ENCODE data around the gene TRAIP.

The TRAIP gene

GRCh38 chr3:49880581-49881315, 24.4 kb upstream of the TRAIP start:
- H2AFZ ChIP-seq (ENCODE audit: low read depth, low read length): no peak overlapping the region
- no peaks in the 10 kb centered on the region for H4K20me1 ChIP-seq (ENCODE audit: insufficient read depth, low read length)
- no peak overlapping the region for H3K9ac ChIP-seq (ENCODE audit: low read length)
- H3K4me1 ChIP-seq (ENCODE audit: low read length): no peaks in the 10 kb centered on the region
- no peak overlapping the region for H3K27ac ChIP-seq (ENCODE audit: low read length)
- H3K9me3 ChIP-seq (ENCODE audit: insufficient read depth, low read length): no peaks in the 10 kb centered on the region
- peaks cover 11% of the 10 kb centered on the region for H3K27me3 ChIP-seq (ENCODE audit: low read depth, low read length)
- TF ChIP-seq CTCF (IDR thresholded peaks at IDR 0.05; ENCODE audit: low read depth, low read length): no peak
- TF ChIP-seq EZH2phosphoT487 (IDR thresholded peaks at IDR 0.05; ENCODE audit: low read depth): no peak
- H3K4me2 ChIP-seq (ENCODE audit: low read length): no peak overlapping the region
- H3K36me3 ChIP-seq (replicated peaks; ENCODE audit: low read depth, low read length): no peaks in the 10 kb centered on the region
- H3K4me3 ChIP-seq (ENCODE audit: low read length): no peak overlapping the region
- no peaks in the 10 kb centered on the region for H3K79me2 ChIP-seq (ENCODE audit: low read length)

- TF ChIP-seq CTCF (IDR thresholded peaks at IDR 0.05; ENCODE audit: low read depth, low read length) (no peak), EZH2phosphoT487 (IDR thresholded peaks at IDR 0.05; ENCODE audit: low read depth) (no peak)
- Histone ChIP-seq H3K36me3 (replicated peaks; ENCODE audit: low read depth, low read length) (no peaks in the 10 kb centered on the region), H3K4me1 (ENCODE audit: low read length) (no peaks in the 10 kb centered on the region), H3K4me2 (ENCODE audit: low read length) (no peak overlapping the region), H3K9me3 (ENCODE audit: insufficient read depth, low read length) (no peaks in the 10 kb centered on the region), H3K27me3 (ENCODE audit: low read depth, low read length) (peaks cover 11% of the 10 kb centered on the region), H3K79me2 (ENCODE audit: low read length) (no peaks in the 10 kb centered on the region), H3K9ac (ENCODE audit: low read length) (no peak overlapping the region), H2AFZ (ENCODE audit: low read depth, low read length) (no peak overlapping the region), H4K20me1 (ENCODE audit: insufficient read depth, low read length) (no peaks in the 10 kb centered on the region), H3K4me3 (ENCODE audit: low read length) (no peak overlapping the region), H3K27ac (ENCODE audit: low read length) (no peak overlapping the region)
These were observed 23.4 kb upstream of the TRAIP start for GRCh38 chr3:49879721-49880120.

GRCh38 chr3:49878686-49879085, 22.3 kb upstream of the TRAIP start:
- Histone ChIP-seq H3K9ac (ENCODE audit: low read length) (no peak overlapping the region), H3K27me3 (ENCODE audit: low read depth, low read length) (peaks cover 11% of the 10 kb centered on the region), H3K79me2 (ENCODE audit: low read length) (no peaks in the 10 kb centered on the region), H3K9me3 (ENCODE audit: insufficient read depth, low read length) (no peaks in the 10 kb centered on the region), H3K4me2 (ENCODE audit: low read length) (no peak overlapping the region), H3K4me3 (ENCODE audit: low read length) (no peak overlapping the region), H3K36me3 (replicated peaks; ENCODE audit: low read depth, low read length) (no peaks in the 10 kb centered on the region), H2AFZ (ENCODE audit: low read depth, low read length) (no peak overlapping the region), H4K20me1 (ENCODE audit: insufficient read depth, low read length) (no peaks in the 10 kb centered on the region), H3K4me1 (ENCODE audit: low read length) (no peaks in the 10 kb centered on the region), H3K27ac (ENCODE audit: low read length) (no peak overlapping the region)
- no peak for TF ChIP-seq EZH2phosphoT487 (IDR thresholded peaks at IDR 0.05; ENCODE audit: low read depth)
- TF ChIP-seq CTCF (IDR thresholded peaks at IDR 0.05; ENCODE audit: low read depth, low read length): no peak

GRCh38 chr3:49877716-49878115, 21.4 kb upstream of the TRAIP start:
- Histone ChIP-seq H3K27ac (ENCODE audit: low read length) (no peak overlapping the region), H2AFZ (ENCODE audit: low read depth, low read length) (no peak overlapping the region), H3K9me3 (ENCODE audit: insufficient read depth, low read length) (no peaks in the 10 kb centered on the region), H3K79me2 (ENCODE audit: low read length) (no peaks in the 10 kb centered on the region), H3K9ac (ENCODE audit: low read length) (no peak overlapping the region), H3K4me1 (ENCODE audit: low read length) (no peaks in the 10 kb centered on the region), H3K4me2 (ENCODE audit: low read length) (no peak overlapping the region), H4K20me1 (ENCODE audit: insufficient read depth, low read length) (no peaks in the 10 kb centered on the region), H3K4me3 (ENCODE audit: low read length) (no peak overlapping the region), H3K36me3 (replicated peaks; ENCODE audit: low read depth, low read length) (no peaks in the 10 kb centered on the region), H3K27me3 (ENCODE audit: low read depth, low read length) (peaks cover 11% of the 10 kb centered on the region)
- TF ChIP-seq CTCF (IDR thresholded peaks at IDR 0.05; ENCODE audit: low read depth, low read length) (no peak), EZH2phosphoT487 (IDR thresholded peaks at IDR 0.05; ENCODE audit: low read depth) (no peak)
